ENCODE data around the gene TRABD2B.

TRABD2B gene

DNA sequence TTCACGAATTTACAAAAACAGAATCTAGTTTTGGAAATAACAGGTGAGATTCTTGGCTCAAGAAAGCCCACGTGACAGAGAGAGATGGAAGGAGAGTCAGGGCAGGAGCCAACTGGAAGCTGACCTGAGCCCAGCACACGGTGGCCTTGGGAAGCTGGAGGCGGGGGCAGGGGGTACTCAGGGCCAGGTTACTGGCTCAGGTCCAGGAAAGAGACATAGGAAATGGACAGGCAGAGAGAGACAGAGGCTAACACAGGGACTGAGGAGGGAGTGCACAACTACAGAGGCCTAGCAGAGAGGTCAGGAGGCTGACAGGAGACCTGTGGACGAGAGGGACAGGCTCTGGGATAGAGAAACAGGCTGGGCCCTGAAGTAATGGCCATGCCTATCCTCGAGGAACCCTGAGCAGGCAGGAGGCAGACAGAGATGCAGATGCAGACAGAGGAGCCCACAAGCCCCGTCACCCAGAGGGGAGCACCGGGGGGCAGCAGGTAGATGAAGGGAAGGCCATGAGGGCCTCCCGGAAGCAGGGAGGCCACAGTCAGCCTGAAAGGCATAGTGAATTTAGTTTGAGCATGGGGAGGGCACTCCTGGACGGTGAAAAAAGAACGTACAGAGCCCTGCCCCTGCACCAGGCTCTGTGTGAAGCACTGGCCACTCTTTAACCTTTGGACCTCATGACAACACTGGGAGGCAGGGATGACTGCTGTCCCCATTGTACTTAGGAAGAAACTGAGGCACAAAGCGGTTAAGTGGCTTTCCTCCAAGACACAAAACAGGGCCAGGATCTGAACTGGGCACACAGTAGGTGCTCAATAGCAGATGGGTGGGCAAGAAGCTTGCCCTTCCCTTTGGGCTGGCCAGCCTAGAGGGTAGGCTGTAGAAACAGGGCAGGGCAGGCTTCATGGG lies 230.1 kb downstream of the TRABD2B start:
- FAIRE-seq, result no peak

DNA sequence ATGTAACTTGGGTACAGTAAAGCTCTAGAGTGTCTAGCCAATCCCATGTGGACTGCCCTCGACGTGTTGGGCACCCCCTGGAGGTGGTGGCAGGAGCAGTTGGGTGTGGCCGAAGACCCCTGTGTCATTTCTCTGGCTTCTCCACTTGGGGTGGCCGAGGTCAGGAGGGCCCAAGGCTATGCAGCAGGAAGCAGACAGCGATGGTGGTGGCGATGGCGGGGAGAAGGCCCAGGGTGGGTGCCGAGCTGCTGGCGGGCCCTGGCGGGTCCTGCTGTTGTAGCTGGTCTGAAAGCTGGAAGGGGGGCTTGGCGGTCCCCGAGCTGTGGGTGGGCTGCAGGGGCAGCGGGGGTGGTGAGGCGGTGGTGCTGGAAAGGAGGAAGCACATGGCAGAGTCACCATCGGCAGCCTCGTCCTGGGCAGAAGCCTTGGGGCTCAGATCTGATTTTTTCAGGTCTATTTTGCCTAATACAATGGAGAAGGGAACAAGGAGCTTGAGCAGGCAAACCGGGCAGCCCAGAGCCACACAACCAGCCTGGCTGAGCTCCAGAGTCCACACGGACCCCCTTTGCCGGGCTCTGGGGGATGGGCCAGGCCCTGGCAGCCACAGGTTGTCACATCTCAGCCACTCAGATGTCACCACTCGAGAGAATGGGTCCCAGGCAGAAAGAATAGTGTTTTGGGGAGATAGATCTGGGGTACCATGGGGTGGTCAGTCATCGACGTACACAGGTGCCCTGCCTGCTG lies 231.3 kb downstream of the TRABD2B start:
- FAIRE-seq, result no peak

DNA sequence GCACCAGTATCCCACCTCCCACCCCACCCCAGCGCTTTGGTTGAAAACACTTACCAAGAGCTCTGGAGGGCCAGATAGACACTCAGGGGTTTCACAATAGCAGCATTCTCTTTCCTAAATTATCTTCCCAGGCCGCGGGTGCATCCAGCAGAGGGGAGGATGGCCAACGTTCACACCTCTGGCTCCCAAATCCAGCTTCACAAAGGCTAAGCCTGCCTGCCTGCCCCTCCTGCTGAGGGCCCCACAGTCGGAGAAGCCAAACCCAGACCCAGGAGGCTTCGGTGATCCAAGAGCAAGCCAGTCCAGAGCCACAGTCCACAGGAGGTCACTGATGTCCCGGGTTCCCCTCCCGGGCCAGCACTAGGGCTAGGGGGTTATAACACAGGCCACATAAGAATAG lies 231.9 kb downstream of the TRABD2B start:
- FAIRE-seq, result no peak

DNA sequence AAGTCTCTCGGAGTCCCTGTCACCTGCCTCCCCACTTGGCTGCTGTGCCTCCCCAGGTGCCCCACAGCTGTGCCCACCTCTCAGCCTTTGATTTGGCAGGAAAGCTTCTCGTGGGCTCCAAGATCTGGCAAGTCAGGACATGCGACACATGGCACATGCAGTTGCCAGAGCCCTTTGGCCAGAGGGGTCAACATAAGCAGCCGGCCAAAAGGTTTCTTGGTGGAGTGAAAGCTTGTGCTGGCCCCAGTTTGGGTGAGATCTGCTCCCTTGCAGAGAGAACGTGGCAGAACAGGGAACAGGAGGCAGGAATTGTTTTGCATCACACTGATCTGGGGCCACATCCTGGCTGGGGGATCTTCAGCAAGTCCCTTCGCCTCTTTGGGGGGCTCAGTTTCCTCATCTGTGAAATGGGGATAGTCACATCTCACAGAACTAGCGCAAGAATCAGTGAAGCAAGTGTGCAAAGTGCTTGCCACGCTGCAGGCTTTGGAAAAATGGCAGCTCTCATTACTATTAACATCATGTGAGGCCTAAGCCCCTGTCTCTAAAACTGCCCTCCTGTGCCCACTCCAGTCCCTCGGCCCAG lies 232.6 kb downstream of the TRABD2B start:
- no peak for FAIRE-seq

DNA sequence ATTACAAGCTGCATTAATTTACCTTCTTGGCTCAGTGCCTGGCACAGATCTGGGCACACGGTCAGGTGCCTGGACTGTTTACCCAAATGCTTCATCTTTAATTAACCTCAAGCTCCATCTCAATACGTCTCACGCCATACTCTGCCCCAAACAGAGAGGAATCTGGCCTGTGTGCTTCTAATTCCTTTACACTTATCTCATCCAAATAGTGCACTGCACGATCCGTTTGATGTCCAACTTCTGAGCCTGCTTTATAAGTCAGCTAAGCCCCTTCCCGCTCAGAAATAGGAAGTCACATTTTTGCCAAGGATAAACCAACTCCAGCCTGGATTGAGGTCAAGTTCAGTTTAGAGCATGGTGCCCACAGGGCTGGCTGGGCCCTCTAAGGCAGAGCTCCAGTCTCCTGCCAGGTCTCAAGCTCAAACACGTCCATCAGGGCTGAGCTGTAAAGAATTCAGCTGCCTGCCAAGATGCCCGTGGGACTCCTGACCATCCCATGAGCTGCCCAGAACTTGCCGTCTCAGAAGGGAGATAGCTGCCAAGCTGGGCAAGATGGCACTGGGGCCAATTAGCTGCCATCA lies 233.5 kb downstream of the TRABD2B start:
- FAIRE-seq, result no peak

DNA sequence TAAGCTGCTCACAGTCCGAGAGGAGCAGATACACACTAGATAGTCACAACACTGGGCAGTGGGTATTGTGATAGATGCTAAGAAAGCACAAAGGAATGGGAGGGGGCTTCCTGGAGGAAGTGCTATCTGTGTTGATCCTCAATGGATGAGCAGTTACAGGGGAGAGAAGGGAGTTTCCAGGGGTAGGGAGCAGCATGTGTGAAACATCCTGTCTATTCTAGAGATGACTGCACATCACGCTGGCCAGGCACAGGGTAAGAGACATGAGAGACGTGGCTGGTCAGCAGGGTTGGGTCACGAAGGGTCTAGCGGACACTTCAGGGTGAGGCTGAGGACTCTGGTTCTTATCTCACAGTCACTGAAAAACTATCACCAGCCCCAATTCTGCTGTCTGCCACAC lies 235.2 kb downstream of the TRABD2B start:
- no peak for FAIRE-seq

DNA sequence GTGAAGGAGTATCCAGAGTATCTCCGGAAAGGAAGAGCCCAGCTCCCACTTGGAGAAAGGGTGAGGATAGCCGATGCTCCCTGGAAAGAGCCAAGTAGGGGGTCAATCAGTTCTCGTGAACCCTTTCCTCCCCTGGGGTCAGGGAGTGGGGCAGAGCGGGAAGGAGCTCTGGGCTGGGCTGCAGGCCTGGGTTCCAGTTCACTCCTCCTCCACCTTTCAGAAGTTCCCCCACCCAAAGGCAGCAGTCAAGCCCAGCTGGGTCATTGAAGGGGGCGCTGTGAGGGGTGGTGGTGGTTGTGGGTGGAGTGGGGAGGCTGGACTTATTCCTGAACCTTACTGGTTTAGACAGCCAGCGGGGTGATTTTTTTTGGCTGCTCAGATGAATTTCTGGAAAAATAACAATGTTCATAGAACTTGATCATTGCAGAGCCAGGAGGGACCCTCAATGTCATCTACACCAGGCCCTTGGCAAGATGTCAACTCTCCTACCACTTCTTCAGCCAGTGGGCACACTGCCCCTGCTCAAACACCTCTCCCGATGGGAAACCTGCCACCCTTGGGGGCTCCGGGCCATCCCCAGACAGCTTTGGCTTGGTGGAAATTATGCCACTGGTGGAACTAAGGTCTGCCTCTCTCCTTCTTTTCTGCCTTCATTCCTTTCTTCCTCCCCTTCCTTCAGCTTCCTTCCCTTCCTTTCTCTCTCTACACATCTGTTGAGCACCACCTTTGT lies 235.8 kb downstream of the TRABD2B start:
- FAIRE-seq, result no peak

DNA sequence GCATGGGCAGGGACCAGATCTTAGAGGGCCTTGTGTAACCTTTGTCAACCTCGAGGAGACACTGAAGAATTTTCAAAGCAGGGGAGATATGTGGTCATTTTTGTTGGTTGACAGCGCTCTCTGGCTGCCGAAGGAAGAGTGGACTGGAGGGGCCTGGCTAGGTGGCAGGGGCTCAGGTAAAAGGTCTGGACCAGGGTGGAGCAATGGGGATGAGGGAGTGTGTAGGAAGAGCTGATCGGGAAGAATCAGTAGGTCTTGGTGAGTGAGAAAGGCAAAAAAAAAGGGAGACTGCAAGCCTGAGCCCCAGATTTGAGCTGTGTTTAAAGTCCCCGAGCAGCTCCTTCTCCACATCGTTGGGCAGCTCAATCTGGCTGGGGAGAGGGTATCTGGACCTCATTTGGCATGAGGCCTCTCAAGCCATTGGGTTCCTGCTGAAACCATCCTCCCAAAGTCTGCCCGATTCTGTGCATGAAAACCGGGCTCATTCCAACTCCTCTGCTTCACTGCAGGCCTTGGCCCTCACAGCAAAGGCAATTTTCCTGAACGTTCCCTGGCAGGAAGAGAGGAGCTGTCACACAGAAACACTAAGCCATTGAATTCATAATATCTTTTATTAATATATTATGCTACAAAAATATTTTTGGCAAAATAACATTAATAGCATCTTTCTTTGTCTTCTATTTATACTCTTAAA lies 237.1 kb downstream of the TRABD2B start:
- FAIRE-seq, result no peak

DNA sequence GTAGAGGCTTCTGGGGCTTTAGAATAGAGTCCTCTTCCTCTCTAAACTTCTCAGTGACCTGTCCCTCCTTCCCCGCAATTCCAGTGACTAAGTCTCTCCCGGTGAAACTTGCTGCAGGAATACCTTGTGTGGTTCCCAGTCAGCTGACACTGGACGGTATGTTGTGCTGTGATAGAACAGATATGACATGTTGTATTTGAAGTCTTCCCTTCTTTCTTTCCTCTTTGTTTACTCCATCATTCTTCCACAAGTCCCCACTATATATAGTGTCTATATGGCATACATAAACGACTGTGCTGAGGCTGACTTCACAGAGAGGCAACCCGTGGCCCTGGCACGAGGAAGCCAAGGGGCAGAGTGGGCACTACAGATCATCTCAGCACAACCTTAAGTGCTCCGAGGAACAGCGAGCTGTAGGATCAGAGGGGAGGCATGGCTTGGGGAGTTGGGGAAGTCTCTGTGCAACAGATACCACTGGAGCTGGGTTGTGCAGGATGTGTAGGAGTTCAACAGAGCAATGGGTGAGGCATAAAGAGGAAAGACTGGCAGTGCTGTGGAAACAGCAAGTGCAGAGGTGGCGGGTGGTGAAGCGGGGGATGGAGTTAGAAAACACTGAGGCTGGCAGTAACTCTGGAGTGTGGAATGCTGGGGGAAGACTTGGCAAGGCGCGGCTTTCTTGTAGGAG lies 237.8 kb downstream of the TRABD2B start:
- no peak for FAIRE-seq

DNA sequence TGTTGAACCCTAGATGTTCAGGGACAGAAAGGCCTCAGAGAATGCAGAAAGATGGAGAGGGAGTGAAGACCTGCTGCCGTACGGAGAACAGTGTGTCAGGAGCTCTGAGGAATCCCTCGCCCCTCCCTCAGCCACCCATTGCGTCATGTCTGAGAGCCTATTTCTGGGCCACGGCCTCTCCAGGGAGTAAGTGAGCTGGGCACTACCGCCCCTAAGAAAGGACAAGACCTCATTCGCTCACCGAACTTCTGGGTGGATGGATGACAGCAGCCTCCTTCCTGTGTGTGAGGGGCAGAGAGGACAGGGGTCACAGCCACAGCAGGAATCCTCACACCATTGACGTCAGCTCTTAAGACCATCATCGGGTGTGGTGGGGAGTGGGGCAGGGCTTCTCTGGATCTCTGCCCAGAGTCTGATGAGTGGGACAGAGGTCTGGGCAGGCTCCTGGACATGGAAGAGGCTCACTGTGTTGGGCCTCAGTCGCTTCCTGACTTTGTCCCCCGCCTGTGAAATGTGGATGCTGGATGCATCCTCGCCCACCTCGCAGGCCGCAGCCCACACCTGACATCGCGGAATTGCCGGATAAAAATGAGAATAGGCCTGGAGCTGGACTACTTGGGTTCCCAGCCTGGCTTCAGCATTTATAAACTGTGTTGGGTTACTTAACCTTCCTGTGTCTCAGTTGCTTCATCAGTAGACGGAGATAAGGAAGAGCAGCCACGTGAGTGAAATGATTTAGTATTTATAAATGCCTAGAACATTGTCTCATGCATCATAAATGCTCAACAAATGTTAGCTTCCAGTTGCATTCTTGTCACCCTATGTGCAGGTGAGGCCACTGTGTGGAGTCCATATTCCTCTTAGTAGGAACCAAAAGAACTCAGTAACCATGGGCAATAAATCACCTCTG lies 238.6 kb downstream of the TRABD2B start:
- no peak for FAIRE-seq

DNA sequence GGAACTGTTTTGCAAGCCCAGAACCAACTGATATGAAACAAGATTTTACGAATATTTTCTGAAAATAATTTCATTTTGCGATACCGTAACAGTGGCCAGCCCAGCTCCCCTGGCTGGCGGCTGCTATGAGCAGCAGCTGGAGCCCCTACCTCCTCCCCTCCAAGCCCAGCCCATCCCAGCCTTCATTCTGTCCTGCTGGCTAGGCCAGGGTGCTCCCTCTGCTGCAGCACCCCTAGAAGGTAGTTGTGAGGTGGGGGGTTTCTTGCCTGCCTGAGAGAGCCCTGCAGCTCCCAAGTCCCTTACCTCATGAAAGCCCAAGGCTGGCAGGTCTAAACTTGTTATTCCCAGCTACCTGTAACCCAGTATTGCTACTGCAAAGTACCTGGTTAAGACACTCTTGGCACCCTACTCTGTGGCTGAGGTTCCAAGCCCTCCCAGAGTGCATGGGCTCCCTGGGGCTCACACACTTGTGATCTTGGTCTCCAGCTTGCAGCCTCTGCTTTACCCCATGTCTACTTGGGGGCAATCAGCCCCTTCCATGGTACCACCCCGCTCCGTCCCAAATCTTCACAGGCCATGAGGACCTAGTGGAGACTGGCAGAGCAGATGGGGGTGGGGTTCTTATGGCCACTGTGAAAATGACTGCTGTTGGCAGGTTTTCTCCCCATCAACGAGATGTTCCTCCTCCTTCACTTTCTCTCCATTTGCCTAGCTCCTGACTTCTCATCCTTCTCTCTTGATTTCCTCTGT lies 239.8 kb downstream of the TRABD2B start:
- FAIRE-seq, result no peak

DNA sequence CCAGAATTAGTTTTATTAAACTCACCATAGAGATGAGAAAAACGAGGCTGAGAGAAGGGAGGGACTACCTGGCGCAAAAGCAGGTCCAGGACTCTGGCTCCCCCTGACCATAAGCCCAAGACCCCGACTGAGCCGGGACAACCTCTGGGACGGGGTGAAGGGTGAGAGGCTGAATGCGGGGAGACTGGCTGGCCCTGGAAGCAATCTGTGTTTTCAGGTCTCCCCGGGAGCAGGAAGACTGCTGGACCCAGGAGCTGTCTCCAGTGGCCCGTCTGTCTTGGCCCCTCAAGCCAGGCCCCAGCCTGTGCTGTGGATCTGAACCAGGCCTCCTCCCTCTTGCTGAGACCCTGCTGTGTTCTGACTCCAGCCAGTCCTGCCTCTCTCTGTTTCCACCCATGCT lies 240.8 kb downstream of the TRABD2B start:
- no peak for FAIRE-seq

DNA sequence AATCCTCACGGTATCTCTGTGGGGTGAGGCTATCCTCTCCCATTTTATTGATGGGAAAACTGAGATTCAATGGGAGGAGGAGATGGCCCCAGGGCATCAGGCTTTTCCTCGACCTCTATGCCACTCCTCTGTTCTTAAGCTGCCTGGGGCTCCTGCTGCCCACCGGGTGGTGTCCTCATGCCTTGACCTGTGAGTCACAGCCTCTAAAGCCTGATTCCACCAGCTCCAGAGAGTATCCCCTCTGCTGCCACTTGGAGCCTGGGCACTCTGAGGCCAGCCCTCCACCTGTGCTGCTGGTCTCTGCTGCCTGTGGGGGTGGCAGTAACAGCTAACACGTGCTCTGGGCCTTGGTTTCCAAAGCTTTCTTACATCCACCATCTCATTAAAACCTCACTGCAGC lies 241.2 kb downstream of the TRABD2B start:
- FAIRE-seq, result no peak

DNA sequence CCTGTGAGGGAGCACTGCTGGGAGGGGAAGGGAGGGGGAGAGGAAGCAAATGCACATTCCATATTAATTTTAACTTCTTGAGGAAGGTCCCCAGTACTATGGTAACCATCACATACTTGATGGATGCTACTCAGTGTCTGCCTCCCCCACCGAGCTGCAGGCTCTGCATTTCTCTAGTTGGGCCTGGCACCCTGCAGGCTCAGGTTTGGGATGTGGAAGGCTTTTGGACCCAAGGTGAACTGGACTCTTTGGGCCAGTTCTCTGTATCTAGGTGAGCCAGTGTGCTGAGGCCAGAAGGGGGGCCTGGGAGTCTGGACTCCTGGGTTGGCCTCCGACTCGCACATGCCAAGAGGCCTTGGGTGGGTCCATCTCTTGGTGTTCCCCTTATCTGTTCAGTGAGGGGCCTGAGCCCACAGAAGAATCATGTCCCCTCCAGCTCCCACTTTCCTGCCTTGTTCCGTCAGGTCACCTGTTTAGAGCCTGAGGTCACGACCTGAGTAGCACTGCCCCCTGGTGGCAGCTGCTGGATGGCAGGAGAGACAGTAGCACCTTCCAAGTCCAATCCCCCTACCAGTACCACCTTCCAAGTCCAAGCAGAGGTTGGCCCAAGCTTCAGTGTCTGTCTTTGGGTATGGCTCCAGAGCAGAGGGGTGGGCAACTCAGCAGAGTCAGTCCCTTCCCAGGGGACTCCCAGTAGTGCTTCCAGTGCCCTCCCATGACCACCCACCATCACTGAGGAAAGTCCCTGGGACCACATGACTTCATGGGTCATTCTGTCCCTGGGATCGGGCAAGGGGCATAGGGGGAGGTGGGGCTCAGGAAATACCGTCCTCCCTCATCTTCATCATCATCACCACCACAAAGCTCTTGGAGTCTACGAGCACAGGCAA lies 241.8 kb downstream of the TRABD2B start:
- no peak for FAIRE-seq

DNA sequence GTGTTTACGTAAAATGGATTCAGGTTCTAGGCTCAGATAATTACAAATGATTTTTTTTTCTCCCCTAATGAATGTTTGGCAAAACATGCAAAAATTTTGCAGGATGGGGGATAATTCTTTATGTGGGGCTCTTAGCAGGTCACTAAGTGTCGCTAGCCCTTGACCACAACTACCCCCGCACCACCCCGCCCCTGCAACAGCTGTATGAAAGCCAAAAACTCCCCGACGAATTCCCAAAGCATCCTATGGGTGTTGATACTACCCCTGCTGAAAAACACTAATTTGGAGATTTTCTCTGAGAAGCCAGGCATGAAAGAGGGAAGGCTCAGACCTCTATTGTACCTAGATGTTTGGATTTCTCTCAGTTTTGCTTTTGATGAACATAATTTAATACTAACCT lies 243.0 kb downstream of the TRABD2B start:
- no peak for FAIRE-seq

DNA sequence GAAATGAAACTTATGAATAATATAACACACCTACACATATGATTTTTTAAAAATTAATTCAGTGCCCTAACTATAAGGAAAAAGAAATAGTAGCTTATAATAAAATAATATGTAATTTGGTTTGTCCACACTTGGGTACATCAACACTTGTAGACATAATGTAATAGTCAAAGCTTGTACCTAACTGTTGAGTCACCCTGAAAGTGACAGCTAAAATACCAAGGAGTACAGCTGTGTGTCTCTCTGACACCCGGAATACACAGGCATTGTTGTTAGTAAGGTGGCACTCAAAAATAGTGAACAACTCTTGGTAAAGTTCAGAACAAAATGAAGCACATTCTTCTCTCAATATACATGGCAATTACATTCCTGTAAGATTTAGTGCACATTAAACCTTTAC lies 243.4 kb downstream of the TRABD2B start:
- FAIRE-seq, result no peak

DNA sequence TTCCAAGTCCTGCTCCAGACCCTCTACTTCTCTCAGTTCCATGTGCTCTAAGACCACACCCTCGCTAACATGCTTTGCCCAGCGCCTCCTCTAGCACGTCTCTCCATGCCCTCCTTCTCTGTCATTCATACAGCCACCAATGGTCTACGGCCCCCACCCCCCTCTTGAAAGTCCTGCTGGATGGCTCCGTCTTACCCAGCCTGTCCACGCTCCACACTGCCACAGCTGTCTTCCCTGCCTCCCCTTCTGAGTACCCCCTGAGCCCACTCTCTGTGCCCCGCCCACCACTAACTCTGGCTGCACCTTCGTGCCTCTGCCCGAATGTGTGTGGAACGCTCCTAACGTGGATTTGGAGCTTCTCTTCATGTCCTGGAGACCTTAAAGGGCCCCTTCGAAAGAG lies 244.6 kb downstream of the TRABD2B start:
- FAIRE-seq, result no peak

DNA sequence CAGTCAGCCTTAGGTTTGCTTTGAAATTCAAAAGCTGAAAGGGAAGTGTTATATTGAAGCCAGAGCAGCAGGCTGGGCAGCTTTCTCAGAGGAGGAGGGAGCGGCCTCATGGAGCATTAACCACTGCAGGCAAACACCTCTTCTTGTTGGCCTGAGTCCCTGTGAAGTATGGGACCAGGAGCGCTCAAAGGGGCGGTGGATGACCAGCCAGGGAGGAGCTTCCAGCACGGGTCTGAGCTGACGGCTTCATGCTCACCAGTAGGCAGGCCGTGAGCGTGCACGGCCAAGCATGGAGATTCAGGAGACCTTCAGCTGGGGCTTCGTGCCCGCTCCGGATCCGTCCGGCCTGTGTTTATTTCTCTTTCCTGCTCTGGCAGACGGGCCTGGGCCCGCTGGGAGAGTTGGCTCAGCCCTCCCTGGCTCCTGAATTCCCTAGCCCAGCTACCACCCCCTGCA lies 245.2 kb downstream of the TRABD2B start:
- peak; percentile 37 for FAIRE-seq
